GF-D8 (cell line): Measurements from ENCODE around the gene RNF186.
A peak's percentile ranks its signal among the peaks of the same experiment; 100 is the strongest.
"Not testable (repeated sequence)": the region's sequence is repeated elsewhere in the genome, so short reads cannot be mapped to it uniquely, and the experiment has no call there.

Experiments
- DNase-seq: peaks from one replicate; lab custom pipeline; 2025; lab: John Stamatoyannopoulos, UW

Gene RNF186

DNA sequence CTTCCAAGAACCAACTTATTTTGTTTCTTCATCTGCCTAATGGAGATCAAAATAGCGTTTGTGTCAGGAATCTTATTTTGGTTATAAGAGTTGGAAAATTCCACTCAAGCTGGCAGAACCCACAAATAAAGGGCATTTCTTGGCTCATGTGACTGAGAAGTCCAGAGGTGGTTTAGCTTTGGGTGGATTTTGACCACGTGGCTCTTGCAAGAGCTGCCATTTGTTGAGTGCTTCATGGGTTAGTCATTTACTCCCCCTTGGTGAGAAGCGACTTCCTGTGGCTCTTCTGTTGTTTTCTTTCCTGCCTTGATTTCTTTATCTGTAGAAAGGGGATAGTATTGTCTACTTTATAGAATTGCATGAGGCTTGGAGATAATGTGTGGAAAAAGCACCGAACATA is 9.5 kb upstream of the RNF186 start:
- DNase-seq: no peak

- no peak for DNase-seq
Measured at GRCh38 chr1:19824036-19824435, 9.0 kb upstream of the RNF186 start.

DNA sequence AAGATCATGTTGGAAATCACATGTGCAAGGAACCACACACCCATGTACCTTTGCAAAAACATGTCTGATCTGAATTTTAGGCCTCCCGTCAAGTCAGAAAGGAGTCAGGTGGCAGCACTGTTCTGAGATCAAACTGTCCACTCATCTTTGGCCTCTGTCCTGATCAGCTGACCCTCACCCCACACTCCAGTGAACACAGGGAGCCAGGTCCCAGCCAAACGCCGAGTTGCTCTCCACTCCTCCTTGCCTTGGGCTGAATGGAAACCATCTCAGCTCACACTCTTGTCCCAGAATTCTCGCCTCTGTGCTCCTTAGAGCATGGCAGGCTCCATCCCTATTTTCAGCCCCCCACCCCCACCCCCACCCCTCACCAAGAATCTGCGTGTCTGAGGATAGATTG is 4.6 kb upstream of the RNF186 start:
- DNase-seq: no peak

DNA sequence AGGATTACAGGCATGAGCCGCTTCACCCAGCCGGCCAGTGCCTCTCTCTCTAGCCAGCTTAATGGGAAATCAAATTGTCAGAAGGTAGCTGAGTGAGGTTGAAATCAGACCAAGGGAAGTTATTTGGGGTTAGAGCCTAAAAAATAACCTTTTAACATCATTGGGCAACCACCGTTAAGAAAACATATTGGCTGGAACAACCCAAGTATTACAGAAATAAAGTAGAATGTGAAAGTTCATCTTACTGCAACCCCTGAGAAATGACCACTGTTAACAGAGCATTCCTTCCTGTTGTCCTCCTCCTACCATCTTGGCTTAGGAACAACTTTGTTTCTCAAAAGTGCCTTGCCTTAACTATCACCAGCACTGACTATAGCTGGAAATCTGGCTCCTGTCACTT is 3.2 kb upstream of the RNF186 start:
- DNase-seq: no peak

DNA sequence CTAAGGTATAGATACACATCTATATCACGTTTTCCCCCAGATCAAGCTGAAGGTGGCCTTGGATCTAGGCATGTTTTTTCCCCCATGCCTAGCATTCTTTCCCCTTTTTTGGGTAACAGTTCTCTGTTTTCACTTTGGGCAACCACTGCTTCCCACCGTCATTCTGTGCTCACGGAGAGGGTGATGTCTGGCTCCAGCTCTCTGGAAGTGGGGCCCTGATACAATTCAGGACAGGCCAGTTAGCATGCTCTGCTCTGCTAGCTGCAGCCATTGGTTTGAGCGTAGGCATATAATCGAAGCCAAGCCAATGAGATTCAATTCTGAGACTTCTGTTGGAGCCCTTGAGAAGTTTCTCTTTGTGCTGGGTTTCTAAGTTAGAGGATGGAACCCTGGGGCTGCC is 2.1 kb upstream of the RNF186 start:
- DNase-seq: no peak

- DNase-seq: not testable (repeated sequence)
Measured at GRCh38 chr1:19816737-19817086, 1.6 kb upstream of the RNF186 start.

DNA sequence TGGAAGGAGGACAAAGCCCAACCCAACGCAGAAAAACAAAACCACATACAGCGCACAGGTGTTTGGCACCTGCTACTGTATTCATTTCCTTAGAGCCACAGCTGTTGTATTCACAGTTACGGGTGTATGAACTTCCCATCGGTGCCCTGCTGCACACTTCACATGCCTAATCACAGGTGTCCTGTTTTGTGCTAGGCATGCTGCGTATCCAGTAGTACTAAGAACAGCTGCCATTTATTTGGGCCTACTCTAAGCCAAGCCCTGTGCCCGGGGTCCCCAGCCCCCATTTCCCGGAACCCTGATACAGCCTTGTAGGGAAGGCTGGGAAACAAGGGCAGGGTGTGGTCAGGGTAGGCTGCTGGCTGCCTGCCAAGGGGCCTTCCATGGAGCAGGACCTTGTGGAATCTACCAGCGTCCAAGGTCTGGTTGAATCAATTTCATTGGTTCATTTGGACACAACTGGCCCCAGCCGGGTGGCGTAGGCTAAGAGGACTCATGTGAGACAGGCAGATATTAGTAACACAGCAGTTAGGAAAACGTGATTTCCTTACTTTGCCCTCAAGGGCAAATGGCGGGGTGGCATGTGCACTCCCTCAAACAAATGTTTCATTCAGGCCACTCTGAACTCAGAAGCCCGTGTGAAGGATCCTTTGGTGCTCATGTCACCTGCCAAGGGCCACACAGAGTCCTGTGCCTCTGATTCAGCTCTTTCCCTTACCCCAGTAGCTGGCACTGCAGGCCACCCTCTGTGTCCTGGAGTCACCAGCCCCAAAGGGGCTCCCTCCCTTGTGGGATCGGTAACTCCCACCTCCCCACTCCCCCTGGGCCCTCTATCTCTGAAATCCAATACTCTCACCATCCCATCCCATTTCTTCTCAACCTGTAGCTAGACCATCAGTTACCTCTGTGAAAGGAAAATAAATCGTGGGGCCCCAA is 986 bp upstream of the RNF186 start:
- no peak for DNase-seq

GRCh38 chr1:19814244-19814661 is 830 bp downstream of the RNF186 start:
- no peak for DNase-seq

GRCh38 chr1:19813643-19813960 is 1.5 kb downstream of the RNF186 start:
- no peak for DNase-seq

DNA sequence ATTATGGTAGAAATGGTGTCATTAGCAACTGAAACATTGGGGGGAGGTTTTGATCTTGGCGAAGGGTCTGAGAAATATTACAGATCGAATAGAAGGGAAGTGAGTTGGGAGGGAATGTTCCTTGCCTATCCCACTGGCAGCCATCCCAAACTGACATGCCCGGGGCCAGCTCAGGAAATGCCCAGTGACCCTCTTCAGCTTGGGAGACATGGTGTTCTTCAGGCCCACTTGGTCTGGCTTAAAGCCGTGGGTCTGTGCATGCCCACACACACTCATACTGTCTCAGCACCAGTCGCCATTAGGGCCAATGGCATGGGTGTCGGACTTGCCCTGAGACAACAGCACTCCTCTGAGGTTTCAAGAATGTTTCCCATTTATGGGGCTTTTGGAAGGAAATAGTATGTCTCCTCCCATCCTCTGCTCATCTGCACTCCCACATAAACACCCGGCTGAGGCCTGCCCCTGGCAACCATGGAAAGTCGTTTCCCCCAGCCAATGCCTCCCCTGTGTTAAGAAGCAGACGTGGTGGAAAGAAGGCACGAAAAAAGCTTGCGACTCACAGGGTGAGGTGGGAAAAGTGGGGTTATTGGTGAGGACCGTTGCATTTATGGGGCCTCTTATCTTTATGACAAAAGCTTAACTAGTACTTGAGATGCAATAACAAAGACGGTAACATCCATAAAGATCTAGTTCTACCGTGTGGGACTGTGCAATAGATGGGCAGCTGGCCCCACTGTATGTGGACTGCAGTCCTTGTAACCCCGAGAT is 2.0 kb downstream of the RNF186 start:
- DNase-seq: no peak

- DNase-seq: no peak
Measured at GRCh38 chr1:19811206-19811851, 3.8 kb downstream of the RNF186 start.

DNA sequence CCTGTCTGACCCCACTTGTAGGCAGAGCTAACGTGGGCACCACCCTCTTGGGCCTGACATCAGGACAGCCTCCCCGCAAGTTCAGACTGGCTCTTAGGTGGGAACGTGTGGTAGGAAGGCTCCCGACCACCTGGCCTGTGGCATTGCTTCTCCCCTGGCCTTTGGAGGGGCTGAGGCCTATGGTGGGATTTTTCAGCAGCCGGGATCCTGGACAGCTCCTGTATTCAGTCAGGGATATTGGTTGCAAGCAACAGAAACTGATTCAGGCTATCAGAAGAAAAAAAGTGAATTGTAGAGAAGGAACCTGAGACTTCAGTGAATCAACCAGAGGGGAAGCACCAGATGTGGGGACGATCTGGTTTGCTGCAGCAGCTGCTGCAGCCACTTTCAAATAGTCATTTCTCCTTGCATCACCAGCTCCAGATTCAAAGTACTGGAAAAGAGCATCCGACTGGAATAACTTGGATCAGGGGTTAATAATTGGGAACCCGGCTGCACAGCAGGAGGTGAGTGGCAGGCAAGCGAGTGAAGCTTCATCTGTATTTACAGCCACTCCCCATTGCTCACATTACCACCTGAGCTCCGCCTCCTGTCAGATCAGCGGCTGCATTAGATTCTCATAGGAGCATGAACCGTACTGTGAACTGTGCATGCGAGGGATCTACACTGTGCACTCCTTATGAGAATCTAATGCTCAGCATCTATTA is 5.9 kb downstream of the RNF186 start:
- no peak for DNase-seq

- no peak for DNase-seq
Measured at GRCh38 chr1:19808351-19808750, 6.7 kb downstream of the RNF186 start.

DNA sequence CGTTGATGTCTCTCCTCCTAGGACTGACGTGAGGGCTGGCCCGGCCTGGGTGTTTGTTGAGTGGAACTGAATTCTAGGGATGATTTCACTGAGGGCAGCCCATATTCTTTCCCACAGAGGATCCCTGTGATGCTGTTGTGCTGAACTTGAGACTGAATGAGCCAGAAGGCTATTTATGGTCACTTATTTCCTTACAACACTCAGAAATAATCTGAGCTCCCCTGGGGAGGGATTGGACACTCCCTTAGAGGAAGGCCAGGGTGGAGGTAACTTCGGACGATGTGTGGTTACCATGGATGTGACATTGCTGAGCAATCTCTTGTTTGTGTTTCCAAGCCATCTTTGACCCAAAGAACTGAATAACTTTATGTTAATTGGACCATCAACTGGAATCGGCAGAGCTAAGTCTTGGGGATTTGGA is 10.2 kb downstream of the RNF186 start:
- no peak for DNase-seq

- no peak for DNase-seq
Measured at GRCh38 chr1:19802269-19802668, 12.8 kb downstream of the RNF186 start.

GRCh38 chr1:19800076-19800804 is 14.8 kb downstream of the RNF186 start:
- peak; percentile 43 for DNase-seq

DNA sequence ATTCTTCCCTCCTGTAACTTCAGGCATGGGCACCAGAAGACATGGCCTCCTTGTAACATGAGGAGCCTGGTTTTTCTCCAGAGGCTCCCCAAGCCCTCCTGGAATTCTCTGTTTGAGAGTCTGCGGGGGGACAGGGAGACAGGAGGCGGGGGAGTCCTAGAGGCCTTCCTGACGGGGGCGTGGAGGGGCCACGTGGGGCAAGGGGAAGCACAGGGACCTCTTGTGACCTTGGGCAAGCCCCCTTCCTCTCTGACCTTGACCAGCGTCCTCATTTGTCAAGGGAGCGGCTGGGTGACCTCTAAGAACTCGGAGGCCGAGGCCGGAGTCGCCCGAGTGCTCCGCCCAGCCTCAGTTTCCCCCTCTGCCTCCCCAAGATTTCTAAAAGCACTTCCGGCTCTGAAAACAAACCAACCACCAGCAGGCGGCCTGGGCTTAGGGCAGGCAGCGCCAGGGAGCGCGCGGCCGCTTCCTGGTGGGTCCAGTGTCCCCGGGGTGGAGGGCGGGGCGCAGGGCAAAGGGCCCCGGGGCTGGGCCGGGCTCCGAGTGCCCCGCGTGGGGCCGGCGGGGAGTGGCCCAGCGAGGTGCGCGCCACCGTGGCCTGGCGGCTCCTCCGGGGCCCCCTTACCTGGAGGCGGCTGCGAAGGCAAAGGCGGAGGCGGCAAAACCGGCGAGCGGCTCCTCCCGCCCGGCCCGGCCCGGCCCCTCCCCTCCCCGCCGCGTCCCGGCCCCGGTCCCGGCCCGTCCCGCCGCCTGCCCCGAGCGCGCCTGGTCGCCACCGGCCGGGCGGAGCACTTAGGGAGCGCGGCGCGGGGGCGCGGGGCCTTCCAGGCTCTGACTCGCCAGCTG is 15.6 kb downstream of the RNF186 start, which contains the start of gene TMCO4:
TMCO4 (minus strand) TSS at position 687 of the 846 bp plus-strand sequence. CDS start 19,158 bp downstream, outside the sequence.
- peak; percentile 21 for DNase-seq

DNA sequence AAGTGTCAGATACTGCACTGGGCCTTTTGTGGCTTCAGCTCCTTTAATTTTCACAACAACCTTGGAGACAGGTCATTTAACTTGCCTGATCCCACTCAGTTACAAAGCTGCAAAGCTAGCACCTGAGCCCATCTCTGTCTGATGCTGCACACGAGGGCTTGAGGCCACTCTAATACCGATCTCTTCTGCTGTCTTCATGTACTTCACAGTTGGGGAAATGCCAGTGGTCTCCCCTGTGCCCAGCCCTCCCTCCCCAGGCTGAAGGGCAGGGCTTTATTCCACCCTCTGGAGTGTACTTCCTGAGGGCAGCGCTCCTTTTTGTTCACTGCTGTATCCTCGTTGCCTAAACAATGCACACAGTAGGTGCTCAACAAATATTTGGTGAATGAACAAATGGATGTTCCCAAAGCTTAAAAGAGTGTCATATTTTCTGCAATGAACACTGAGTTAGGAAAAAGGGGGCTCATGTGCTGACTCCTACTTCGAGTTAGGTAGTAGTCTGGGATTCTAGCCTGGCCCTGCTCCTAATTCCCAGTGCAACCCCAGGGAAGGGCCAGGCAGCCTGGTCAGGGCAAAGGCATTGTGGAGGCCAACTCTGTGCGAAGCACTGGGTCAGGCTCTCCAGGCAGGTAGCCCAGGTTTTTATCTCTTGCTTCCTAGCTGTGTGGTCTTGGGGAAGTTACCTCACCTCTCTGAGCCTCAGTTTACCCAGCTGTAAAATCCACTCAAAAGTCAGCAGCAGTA is 16.4 kb downstream of the RNF186 start:
- DNase-seq: no peak

DNA sequence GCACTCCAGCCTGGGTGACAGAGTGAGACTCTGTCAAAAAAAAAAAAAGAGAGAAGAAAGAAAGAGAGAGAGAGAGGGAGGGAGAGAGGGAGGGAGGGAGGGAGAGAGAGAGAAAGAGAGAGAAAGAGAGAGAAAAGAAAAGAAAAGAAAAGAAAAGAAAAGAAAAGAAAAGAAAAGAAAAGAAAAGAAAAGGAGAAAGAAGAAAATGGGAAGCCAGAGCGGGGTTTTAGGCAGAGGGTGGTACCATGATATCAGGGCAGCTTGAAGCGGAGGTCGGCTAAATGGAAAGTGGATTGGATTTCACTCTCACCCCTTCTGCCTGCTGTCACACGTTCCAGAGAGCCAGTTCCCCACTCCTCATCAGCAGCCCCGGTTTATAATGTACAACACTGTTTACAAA is 17.3 kb downstream of the RNF186 start:
- DNase-seq: no peak

DNA sequence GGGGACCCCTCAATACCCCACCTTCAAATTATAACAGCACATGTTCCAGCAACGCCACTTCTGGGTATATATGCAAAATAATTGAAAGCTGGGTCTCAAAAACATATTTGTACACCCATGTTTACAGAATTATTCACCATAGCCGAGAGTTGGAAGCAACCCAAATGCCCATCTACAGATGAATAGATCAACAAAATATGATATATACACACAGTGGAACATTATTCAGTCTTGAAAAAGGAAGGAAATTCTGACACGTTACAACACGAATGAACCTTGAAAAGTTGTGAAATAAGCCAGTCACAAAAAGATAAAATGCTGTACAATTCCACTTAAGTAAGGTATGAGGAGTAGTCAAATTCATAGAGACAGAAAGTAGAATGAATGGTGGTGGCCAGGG is 20.5 kb downstream of the RNF186 start:
- no peak for DNase-seq
